Measurements from ENCODE around the gene CPED1. TPM values are rescaled to one million over a fixed set of nuclear protein-coding genes. Genes with fewer than 3 reads are reported as not detected.

CPED1 gene
- total and polyA plus RNA-seq, 10 of the 15 experiments (the other 5 are each of a cell fraction or from before 2014, with no cell fraction given): 0.01 to 0.77 (median 0.10) TPM; not detected in 1

DNA sequence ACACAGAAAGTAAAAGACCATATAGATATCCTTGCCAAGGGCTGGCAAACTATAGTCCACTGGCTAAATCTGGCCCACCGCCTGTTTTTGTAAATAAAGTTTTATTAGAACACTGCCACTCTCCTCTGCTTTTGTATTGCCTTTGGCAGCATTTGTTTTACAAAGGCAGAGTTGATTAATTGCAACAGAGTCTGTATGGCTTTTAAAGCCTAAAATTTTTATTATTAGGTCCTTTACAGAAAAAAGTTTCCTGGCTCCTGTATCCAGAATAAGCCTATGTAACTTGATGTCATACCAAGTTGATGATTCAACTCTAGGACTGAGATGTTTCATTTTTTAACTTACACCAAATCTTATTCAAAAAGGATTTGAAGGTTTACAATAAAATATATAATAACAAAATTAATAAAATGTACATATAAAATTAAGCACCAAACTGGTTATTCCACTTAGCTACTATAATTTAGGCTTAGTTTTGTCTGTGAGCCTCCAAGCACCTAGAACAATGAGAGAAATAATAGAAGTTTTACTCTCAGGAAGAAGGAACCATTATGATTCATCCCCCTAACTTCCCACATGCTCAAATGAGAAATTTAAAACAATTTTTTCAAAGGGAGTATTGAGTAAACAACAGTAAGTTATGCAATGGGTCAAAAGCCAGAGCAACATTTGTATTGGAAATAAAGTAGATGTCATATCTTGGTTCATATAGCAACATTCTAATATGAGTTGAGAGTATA, 31.9 kb downstream of the CPED1 start:
- ChIA-PET CTCF (interaction anchor here (1.4 kb wide), 1 partner anchor 32 kb away, joined by 3 read pairs; the partner anchor contains the start of gene CPED1), RAD21 (ENCODE audit: unreplicated experiment) (no interaction called here), SMC1A (ENCODE audit: uncharacterized antibody, unreplicated experiment) (no interaction called here), POLR2A (no interaction called here)
- H3K9ac ChIP-seq (ENCODE audit: control insufficient read depth, insufficient read depth, low read length): no peak overlapping the region
- in situ Hi-C loops (cut with MboI) (no loop called here), intact Hi-C loops (cut with micrococcal nuclease; ENCODE audit: unreplicated experiment) (no loop called here)
- no peaks in the 10 kb centered on the region for H3K79me2 ChIP-seq (ENCODE audit: control insufficient read depth, insufficient read depth, low read length)
- DNase-seq (ENCODE audit: low read depth, low spot score): no peak
- BruUV-seq (replicated peaks): no TSS peak
- WGBS (ENCODE audit: insufficient coverage, insufficient replicate concordance, low lambda C conversion rate, missing lambda C conversion rate): 65% methylated on average over 1 of the region's 1 CpG
- H3K4me3 ChIP-seq: no peak overlapping the region
- no peak for ATAC-seq
- no peaks in the 10 kb centered on the region for H3K9me3 ChIP-seq (replicated peaks; ENCODE audit: control insufficient read depth, insufficient read depth, low read length)
- H3K27ac ChIP-seq (ENCODE audit: control insufficient read depth, insufficient read depth): no peak overlapping the region
- no peak for FAIRE-seq
- no peaks in the 10 kb centered on the region for H3K27me3 ChIP-seq (replicated peaks in 1 of 2; ENCODE audit: control insufficient read depth in 2 of 2, insufficient read depth in 2 of 2, low read length in 1 of 2)
- TF ChIP-seq JUND (IDR thresholded peaks at IDR 0.05; ENCODE audit: low read depth, low read length): no peak
- TF ChIP-seq ZBTB40 (IDR thresholded peaks at IDR 0.05; ENCODE audit: borderline replicate concordance): peak; percentile 57; the same call in 1 of the 2 replicates
- no peak for TF ChIP-seq EZH2 (IDR thresholded peaks at IDR 0.05; ENCODE audit: borderline replicate concordance, control insufficient read depth, low read depth, low read length)
- no peak for TF ChIP-seq KDM1A (IDR thresholded peaks at IDR 0.05; ENCODE audit: borderline replicate concordance)
- no peak for TF ChIP-seq ZBED1 (IDR thresholded peaks at IDR 0.05; ENCODE audit: borderline replicate concordance)
- TF ChIP-seq, protein P1, sequence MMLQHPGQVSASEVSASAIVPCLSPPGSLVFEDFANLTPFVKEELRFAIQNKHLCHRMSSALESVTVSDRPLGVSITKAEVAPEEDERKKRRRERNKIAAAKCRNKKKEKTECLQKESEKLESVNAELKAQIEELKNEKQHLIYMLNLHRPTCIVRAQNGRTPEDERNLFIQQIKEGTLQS (IDR thresholded peaks at IDR 0.05; ENCODE audit: borderline replicate concordance, extremely low read depth, low read depth, low read length): no peak
- TF ChIP-seq, protein P2, sequence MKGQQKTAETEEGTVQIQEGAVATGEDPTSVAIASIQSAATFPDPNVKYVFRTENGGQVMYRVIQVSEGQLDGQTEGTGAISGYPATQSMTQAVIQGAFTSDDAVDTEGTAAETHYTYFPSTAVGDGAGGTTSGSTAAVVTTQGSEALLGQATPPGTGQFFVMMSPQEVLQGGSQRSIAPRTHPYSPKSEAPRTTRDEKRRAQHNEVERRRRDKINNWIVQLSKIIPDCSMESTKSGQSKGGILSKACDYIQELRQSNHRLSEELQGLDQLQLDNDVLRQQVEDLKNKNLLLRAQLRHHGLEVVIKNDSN (IDR thresholded peaks at IDR 0.05; ENCODE audit: borderline replicate concordance, extremely low read length, insufficient read depth, low read depth, low read length): no peak
- no peak for TF ChIP-seq FOS (IDR thresholded peaks at IDR 0.05; ENCODE audit: borderline replicate concordance, extremely low read depth, insufficient read length)
- no peak for TF ChIP-seq NR2F1 (conservative IDR thresholded peaks at IDR 0.05)
- no peak overlapping the region for H2AFZ ChIP-seq (ENCODE audit: control insufficient read depth, low read depth, low read length)
- H3K4me1 ChIP-seq (ENCODE audit: control insufficient read depth, insufficient read depth, low read length): no peaks in the 10 kb centered on the region
- no peaks in the 10 kb centered on the region for H3K36me3 ChIP-seq (ENCODE audit: control insufficient read depth in 2 of 2, insufficient read depth in 2 of 2, low read length in 1 of 2)
- H3K4me2 ChIP-seq (ENCODE audit: control insufficient read depth, insufficient read depth): no peak overlapping the region
- no peaks in the 10 kb centered on the region for H4K20me1 ChIP-seq (ENCODE audit: control insufficient read depth, insufficient read depth)
